A549 treated with Mapracorat at 1 μM for 4 hours (cell line): Measurements from ENCODE around the gene ZC3H10. TPM values are rescaled to one million over a fixed set of nuclear protein-coding genes. Genes with fewer than 3 reads are reported as not detected.

ENCODE experiments used
- total RNA-seq: library from RNA; stranded (reverse); fragments of 200-300 nt; extraction: Qiagen RNA extraction; gene quantifications from 5 replicates; pipeline ENCODE4 v1.2.3, GENCODE V29; 2022

The ZC3H10 gene, protein sequence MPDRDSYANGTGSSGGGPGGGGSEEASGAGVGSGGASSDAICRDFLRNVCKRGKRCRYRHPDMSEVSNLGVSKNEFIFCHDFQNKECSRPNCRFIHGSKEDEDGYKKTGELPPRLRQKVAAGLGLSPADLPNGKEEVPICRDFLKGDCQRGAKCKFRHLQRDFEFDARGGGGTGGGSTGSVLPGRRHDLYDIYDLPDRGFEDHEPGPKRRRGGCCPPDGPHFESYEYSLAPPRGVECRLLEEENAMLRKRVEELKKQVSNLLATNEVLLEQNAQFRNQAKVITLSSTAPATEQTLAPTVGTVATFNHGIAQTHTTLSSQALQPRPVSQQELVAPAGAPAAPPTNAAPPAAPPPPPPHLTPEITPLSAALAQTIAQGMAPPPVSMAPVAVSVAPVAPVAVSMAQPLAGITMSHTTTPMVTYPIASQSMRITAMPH
- 2.3 to 4.3 TPM (median 3.8 TPM) in 5 replicates for total RNA-seq

DNA sequence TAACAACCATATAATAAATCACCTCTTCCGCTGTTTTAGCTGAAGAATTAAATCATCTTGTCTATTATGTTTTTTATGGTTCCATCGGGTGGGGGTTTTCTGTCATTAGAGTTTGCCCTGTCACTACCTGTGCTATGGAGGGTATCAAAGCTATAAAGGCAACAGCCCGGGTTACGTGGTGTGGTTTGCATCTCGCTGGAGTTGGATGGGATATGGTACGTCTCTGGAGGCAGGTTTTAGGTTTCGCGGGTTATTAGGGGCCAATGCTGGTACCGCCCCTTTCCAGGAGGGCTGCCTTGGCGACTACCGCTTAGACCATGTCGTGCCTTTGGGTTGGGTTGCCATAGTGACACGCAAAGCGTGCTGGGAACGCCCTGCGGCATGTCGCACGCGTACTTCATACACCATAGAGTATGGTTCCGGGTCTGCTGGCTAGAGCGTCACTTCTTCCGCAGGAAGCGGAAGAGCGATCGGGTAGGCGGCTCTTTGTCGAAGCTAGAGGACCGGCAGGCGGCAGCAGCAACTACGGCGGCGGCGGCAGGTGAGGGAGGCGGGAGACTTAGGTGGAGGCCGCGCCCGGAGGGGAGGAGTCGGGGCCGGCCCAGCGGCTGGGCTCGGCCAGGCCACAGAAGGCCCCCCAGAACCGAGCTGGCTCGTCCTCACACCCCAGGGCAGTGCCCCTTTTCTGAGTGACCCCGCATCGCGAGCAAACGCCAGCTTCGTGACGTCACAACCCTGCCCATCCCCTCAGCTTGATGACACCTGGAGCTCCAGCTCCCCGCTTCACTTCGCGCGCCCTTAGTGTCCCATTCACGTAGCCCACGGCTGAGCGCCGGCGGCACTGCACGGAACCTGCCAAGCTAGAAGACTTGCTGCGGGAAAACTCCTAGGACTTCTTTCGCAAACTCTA is at the start of gene ZC3H10:
Gene ZC3H10 (plus strand): TSS at position 489 of the 910 bp plus-strand sequence. CDS start 2,297 bp downstream, outside the sequence.

DNA sequence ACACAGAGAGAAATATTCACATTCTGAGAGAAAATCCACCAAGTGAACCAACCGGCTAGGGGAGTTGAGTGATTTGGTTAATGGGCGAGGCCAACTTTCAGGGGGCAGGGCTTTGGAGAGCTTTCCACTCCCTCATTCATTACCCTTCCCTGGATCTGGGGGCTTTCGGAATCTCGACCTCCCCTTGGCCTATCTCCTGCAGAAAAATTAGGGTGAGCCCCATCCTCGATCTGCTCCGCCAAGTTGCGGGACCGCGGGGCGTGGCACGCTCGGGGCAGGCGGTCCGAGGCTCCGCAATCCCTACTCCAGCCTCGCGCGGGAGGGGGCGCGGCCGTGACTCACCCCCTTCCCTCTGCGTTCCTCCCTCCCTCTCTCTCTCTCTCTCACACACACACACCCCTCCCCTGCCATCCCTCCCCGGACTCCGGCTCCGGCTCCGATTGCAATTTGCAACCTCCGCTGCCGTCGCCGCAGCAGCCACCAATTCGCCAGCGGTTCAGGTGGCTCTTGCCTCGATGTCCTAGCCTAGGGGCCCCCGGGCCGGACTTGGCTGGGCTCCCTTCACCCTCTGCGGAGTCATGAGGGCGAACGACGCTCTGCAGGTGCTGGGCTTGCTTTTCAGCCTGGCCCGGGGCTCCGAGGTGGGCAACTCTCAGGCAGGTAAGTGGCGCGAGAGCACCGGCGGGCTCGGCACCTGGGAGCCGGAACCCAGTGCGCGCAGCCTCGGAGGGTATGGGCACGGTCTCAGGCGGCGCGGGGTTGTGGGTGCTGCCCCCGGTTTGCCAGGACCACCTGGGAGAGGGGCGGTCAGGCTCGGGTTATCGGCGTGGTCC is 38.1 kb upstream of the ZC3H10 start, which contains the start of gene ERBB3:
Gene ERBB3 (plus strand): TSS at position 443 of the 833 bp plus-strand sequence. CDS start 136 bp downstream, at position 579.

DNA sequence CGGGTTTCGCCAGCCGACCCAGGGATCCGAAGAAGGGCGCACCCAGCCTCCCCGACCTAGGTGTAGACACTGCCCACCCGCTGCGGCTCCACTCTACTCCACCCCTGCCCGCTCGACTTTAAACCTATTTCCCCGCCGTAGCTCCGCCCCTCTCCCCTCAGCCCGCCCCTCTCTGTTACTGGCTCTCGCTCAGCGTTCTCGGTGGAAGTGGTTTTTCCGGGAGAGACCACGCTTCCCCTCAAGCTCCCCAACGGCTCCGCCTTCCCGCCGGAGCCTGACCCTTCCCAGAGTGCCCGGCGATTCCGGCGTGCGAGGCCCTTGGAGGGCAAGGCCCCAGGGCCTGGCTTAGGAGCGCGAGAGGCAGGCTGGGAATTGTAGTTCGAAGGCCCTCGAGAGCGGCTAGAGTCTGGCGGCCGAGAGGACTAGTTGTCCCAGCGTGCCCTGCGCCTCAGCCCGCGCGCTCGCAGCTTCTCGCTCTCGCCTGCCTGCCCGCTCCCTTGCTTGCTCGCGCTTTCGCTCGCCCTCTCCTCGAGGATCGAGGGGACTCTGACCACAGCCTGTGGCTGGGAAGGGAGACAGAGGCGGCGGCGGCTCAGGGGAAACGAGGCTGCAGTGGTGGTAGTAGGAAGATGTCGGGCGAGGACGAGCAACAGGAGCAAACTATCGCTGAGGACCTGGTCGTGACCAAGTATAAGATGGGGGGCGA is 13.8 kb upstream of the ZC3H10 start, which contains the start of gene PA2G4:
Gene PA2G4 (plus strand): TSS at position 451 of the 706 bp plus-strand sequence. CDS start 179 bp downstream, at position 630.

DNA sequence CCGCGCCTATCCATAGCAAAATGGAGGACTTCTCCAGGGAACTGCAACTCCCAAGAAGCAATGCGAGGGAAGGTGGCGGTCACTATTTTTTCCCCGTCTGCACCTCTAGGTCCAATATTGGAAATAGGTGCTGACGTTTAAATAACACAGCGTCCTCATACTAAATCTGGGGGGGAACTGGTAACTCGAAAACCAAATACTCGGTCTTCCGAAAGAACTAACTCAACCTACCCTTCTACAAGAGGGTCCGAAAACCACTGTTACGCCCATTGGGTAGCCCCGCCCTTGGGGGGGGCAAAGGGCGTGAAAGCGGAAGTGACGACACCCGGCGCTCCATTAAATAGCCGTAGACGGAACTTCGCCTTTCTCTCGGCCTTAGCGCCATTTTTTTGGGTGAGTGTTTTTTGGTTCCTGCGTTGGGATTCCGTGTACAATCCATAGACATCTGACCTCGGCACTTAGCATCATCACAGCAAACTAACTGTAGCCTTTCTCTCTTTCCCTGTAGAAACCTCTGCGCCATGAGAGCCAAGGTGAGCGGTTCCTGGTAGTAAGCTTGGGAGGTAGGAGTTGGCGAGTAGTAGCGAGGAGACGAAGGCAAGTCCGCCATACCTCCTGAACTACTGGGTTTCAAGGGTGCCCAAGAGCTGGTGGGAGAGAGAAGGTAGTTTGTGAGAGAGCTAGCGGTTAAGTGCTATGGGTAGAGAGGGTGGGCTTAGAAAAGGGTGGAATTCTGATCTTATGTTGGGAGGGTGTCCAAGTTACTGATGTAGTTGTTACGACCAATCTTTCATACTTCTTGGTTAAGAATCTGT is 1.6 kb upstream of the ZC3H10 start, which contains the start of gene RPL41:
Gene RPL41 (plus strand): TSS at position 367 of the 815 bp plus-strand sequence.

DNA sequence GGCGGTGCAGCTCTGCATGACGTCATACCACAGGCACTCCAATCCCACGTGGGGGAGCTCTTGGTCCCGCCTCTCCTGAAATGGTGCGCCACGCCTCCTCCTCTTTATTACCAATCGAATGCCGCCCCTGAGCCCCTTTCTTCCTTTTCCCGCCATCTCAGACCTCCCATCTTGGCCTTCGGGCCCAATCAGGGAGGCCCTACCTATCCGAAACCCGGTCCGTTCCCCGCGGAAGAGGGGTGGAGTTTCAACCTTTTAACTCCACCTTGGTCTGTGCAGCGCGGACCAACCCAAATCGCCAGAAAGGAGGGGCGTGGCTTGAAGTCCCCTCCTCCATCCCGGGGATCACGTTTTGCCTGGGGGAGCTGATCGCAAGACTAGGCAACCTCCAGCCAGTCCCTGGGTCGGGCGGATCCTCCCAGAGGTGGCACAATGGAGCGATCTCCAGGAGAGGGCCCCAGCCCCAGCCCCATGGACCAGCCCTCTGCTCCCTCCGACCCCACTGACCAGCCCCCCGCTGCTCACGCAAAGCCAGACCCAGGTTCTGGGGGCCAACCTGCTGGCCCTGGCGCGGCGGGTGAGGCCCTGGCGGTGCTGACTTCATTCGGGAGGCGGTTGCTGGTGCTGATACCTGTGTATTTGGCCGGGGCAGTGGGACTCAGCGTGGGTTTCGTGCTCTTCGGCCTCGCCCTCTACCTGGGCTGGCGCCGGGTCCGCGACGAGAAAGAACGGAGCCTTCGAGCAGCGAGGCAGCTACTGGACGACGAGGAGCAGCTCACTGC is 10.0 kb downstream of the ZC3H10 start, which contains the start of gene ESYT1:
Gene ESYT1 (plus strand): TSS at position 380 of the 782 bp plus-strand sequence. CDS start 53 bp downstream, at position 433.

DNA sequence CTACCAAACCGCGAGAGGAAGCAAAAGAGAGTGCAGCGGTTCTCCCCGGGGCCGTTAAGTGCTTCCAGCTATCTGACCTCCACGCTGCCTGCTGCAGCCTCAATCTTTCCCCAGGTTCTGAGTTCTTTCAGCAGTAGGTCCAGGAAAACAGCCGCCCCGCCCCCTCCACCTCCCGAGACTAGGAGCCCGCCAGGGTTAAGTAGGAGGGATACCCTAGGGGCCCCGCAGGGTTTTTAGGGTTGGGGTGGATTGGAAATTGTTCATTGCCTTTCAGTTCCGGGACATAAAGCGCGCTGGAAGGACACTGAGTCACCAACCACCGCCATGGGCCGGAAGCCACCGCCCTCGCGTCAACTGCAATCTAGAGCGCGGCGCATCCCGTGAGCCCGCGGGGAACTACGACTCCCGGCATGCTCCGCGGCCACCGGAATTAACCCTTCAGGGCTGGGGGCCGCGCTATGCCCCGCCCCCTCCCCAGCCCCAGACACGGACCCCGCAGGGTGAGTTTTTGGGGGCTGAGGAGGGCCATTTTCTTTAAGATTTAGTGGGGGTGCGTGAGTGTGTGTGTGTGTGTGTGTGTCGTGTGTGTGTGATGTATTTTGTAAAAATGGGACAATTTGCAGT is 34.2 kb downstream of the ZC3H10 start, which contains the start of gene MYL6B:
Gene MYL6B (plus strand): TSS at position 456 of the 624 bp plus-strand sequence. CDS start 1,332 bp downstream, outside the sequence.

DNA sequence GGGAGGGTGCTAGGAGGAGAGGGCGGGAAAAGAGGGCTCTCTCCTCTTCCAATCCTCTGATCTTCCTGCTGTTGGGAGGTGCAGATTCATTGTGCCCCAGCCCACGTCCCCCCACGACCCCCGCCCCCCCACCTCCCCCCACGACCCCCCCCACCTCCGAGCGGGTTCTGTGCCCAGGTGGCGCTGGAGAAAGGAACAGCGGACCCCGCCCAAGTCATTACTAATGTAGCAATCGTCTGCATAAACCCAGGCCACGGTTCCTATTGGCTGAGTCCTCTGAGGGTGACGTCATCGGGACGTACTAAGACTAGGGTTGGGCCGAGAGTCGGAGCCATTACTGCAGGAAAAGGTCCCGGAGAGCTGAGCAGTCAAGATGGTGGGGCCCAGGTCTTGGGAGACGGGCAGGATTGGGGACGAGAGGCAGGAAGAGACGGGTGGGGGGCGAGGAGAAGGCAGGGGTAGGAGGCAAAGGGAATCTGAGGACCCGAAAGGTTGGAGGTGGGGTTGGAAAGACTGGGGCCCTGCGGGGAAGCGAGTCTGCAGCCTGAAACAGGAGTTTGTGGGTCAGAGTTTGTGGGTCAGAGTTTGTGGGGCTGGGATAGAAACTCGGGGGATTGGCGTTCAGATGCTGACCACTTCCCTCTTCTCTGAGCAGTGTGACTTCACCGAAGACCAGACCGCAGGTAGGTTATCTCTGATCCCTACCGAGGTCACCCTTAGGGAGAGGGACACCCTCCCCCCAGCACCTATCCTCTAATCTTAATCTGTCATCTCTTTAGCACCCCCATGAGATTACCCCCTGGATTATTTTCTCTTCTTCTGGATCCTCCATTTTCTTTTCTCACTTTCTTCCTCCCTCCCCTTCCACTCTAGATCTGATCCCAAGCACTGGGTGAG is 40.2 kb downstream of the ZC3H10 start, which contains the start of gene MYL6:
Gene MYL6 (plus strand): TSS at position 331 of the 897 bp plus-strand sequence. CDS start 43 bp downstream, at position 374.

Other genes starting within 250 kb of the ZC3H10 start
- gene PYM1, start 190.4 kb upstream of the ZC3H10 start, total RNA-seq = 38.9 to 43.6 TPM (median 42.0 TPM) in 5 replicates
- gene DGKA, start 187.1 kb upstream of the ZC3H10 start, total RNA-seq = 15.1 to 23.2 TPM (median 21.5 TPM) in 5 replicates
- 1.1 to 1.5 TPM (median 1.1 TPM) in 5 replicates for gene PMEL, start 152.2 kb upstream of the ZC3H10 start, total RNA-seq
- gene CDK2, start 151.4 kb upstream of the ZC3H10 start, total RNA-seq = 46.7 to 61.3 TPM (median 54.7 TPM) in 5 replicates
- 26.2 to 32.9 TPM (median 31.6 TPM) in 5 replicates for gene RAB5B, start 144.2 kb upstream of the ZC3H10 start, total RNA-seq
- gene SUOX, start 121.0 kb upstream of the ZC3H10 start, total RNA-seq = 7.4 to 10.1 TPM (median 9.1 TPM) in 5 replicates
- 2.0 to 3.0 TPM (median 2.8 TPM) in 5 replicates for gene IKZF4, start 97.2 kb upstream of the ZC3H10 start, total RNA-seq
- gene RPS26, start 76.3 kb upstream of the ZC3H10 start, total RNA-seq = 669 to 784 TPM (median 751 TPM) in 5 replicates
- 1.2 to 2.1 TPM (median 1.9 TPM) in 5 replicates for gene ERBB3, start 38.1 kb upstream of the ZC3H10 start, total RNA-seq
- gene PA2G4, start 13.7 kb upstream of the ZC3H10 start, total RNA-seq = 278 to 323 TPM (median 296 TPM) in 5 replicates
- 5,582 to 6,195 TPM (median 5,751 TPM) in 5 replicates for gene RPL41, start 1.6 kb upstream of the ZC3H10 start, total RNA-seq
- 64.8 to 72.3 TPM (median 67.4 TPM) in 5 replicates for gene ESYT1, start 10.0 kb downstream of the ZC3H10 start, total RNA-seq
- gene MYL6B, start 34.3 kb downstream of the ZC3H10 start, total RNA-seq = 78.6 to 81.2 TPM (median 79.0 TPM) in 5 replicates
- gene MYL6, start 40.1 kb downstream of the ZC3H10 start, total RNA-seq = 2,090 to 3,072 TPM (median 2,247 TPM) in 5 replicates
- 27.6 to 36.1 TPM (median 33.0 TPM) in 5 replicates for gene SMARCC2, start 71.2 kb downstream of the ZC3H10 start, total RNA-seq
- 21.8 to 27.4 TPM (median 25.1 TPM) in 5 replicates for gene RNF41, start 103.7 kb downstream of the ZC3H10 start, total RNA-seq
- gene NABP2, start 106.1 kb downstream of the ZC3H10 start, total RNA-seq = 56.6 to 61.3 TPM (median 57.8 TPM) in 5 replicates
- not detected in 5 replicates for gene SLC39A5, start 111.8 kb downstream of the ZC3H10 start, total RNA-seq
- gene ANKRD52, start 140.1 kb downstream of the ZC3H10 start, total RNA-seq = 33.6 to 47.3 TPM (median 45.6 TPM) in 5 replicates
- gene COQ10A, start 148.7 kb downstream of the ZC3H10 start, total RNA-seq = 15.2 to 17.4 TPM (median 16.5 TPM) in 5 replicates
- 145 to 174 TPM (median 156 TPM) in 5 replicates for gene CS, start 182.1 kb downstream of the ZC3H10 start, total RNA-seq
- 120 to 149 TPM (median 142 TPM) in 5 replicates for gene CNPY2, start 197.7 kb downstream of the ZC3H10 start, total RNA-seq
- gene PAN2, start 215.7 kb downstream of the ZC3H10 start, total RNA-seq = 10.8 to 22.0 TPM (median 14.5 TPM) in 5 replicates
- gene IL23A, start 220.6 kb downstream of the ZC3H10 start, total RNA-seq = 0.22 to 0.64 TPM (median 0.33 TPM) in 5 replicates
- 9.5 to 13.7 TPM (median 12.0 TPM) in 5 replicates for gene STAT2, start 241.8 kb downstream of the ZC3H10 start, total RNA-seq
- gene APOF, start 244.6 kb downstream of the ZC3H10 start, total RNA-seq = not detected in 5 replicates